H9 (cell line): Measurements from ENCODE around the gene CARD11. TPM values are rescaled to one million over a fixed set of nuclear protein-coding genes. Genes with fewer than 3 reads are reported as not detected.

Experiments
- DNase-seq: peaks from one replicate; pipeline ENCODE4 v3.0.0-alpha.2; 2017
- H2AFZ ChIP-seq: one replicate; pipeline ENCODE4 v1.6.1; 2013; ENCODE audit warnings: mild to moderate bottlenecking, low read length, control low read depth, moderate library complexity
- H2AK5ac ChIP-seq: 2 replicates; pipeline ENCODE4 v1.6.1; 2013; ENCODE audit warnings: low read length, control low read depth, mixed read lengths; ENCODE audit not compliant: insufficient read length
- H2BK120ac ChIP-seq: one replicate; pipeline ENCODE4 v1.6.1; 2013; ENCODE audit warnings: low read depth, mild to moderate bottlenecking, low read length, control low read depth, inconsistent platforms; ENCODE audit not compliant: poor library complexity, severe bottlenecking
- H2BK12ac ChIP-seq: 2 replicates; pipeline ENCODE4 v1.6.1; 2013; ENCODE audit warnings: low read length, control low read depth, mixed read lengths, low read depth; ENCODE audit not compliant: insufficient read length
- H2BK15ac ChIP-seq: 2 replicates; pipeline ENCODE4 v1.6.1; 2013; ENCODE audit warnings: low read depth, low read length, control low read depth
- H2BK20ac ChIP-seq: one replicate; pipeline ENCODE4 v1.6.1; 2013; ENCODE audit warnings: low read depth, mild to moderate bottlenecking, low read length, control low read depth, inconsistent platforms; ENCODE audit not compliant: poor library complexity, severe bottlenecking
- H2BK5ac ChIP-seq: 2 replicates; pipeline ENCODE4 v1.6.1; 2013; ENCODE audit warnings: low read length, control low read depth, mixed read lengths; ENCODE audit not compliant: insufficient read length
- H3K14ac ChIP-seq: 2 replicates; pipeline ENCODE4 v1.6.1; 2013; ENCODE audit warnings: low read length, control low read depth; ENCODE audit not compliant: insufficient read depth
- H3K18ac ChIP-seq: 2 replicates; pipeline ENCODE4 v1.6.1; 2013; ENCODE audit warnings: low read depth, mild to moderate bottlenecking, mixed read lengths, low read length, control low read depth; ENCODE audit not compliant: insufficient read length
- H3K23ac ChIP-seq: 2 replicates; pipeline ENCODE4 v1.6.1; 2013; ENCODE audit warnings: low read length, control low read depth, mixed read lengths, low read depth; ENCODE audit not compliant: insufficient read length
- H3K23me2 ChIP-seq: 2 replicates; pipeline ENCODE4 v1.6.1; 2013; ENCODE audit warnings: low read depth, mild to moderate bottlenecking, mixed read lengths, low read length, control low read depth; ENCODE audit not compliant: insufficient read length, poor library complexity, severe bottlenecking
- H3K27ac ChIP-seq: 2 replicates; pipeline ENCODE4 v1.5.1; 2013; ENCODE audit warnings: low read length, control low read depth, mixed read lengths, low read depth; ENCODE audit not compliant: insufficient read length
- H3K27me3 ChIP-seq: 2 replicates; pipeline ENCODE4 v1.6.1; 2013; ENCODE audit warnings: low read length, control low read depth, inconsistent platforms; ENCODE audit not compliant: insufficient read depth
- H3K4ac ChIP-seq: 2 replicates; pipeline ENCODE4 v1.6.1; 2013; ENCODE audit warnings: low read depth, mild to moderate bottlenecking, control low read depth, inconsistent platforms, low read length, moderate library complexity
- H3K4me1 ChIP-seq: 2 replicates; pipeline ENCODE4 v1.6.1; 2013; ENCODE audit warnings: low read length, control low read depth, inconsistent platforms; ENCODE audit not compliant: insufficient read depth
- H3K4me2 ChIP-seq: 2 replicates; pipeline ENCODE4 v1.6.1; 2013; ENCODE audit warnings: low read length, control low read depth, mixed read lengths; ENCODE audit not compliant: insufficient read length, insufficient read depth
- H3K56ac ChIP-seq: 2 replicates; pipeline ENCODE4 v1.6.1; 2013; ENCODE audit warnings: low read depth, mild to moderate bottlenecking, mixed read lengths, low read length, control low read depth; ENCODE audit not compliant: insufficient read length
- H3K79me1 ChIP-seq: 2 replicates; pipeline ENCODE4 v1.6.1; 2013; ENCODE audit warnings: low read depth, mild to moderate bottlenecking, moderate library complexity, low read length, control low read depth, inconsistent platforms; ENCODE audit not compliant: insufficient read depth, poor library complexity, severe bottlenecking
- H3K79me2 ChIP-seq: 2 replicates; pipeline ENCODE4 v1.6.1; 2013; ENCODE audit warnings: low read length, control low read depth, inconsistent platforms; ENCODE audit not compliant: insufficient read depth
- H3K9ac ChIP-seq: 2 replicates; pipeline ENCODE4 v1.6.1; 2013; ENCODE audit warnings: low read length, control low read depth, mixed read lengths; ENCODE audit not compliant: insufficient read length; ENCODE audit errors: extremely low read depth
- H3K9me3 ChIP-seq: one replicate; pipeline ENCODE4 v1.6.1; 2013; ENCODE audit warnings: low read depth, low read length, inconsistent platforms; ENCODE audit not compliant: control insufficient read depth
- H3T11ph ChIP-seq: one replicate; pipeline ENCODE4 v1.6.1; 2013; ENCODE audit warnings: mild to moderate bottlenecking, low read length, control low read depth, inconsistent platforms
- H4K20me1 ChIP-seq: one replicate; pipeline ENCODE4 v1.6.1; 2013; ENCODE audit not compliant: control insufficient read depth, insufficient read length, insufficient read depth
- H4K5ac ChIP-seq: 2 replicates; pipeline ENCODE4 v1.6.1; 2013; ENCODE audit warnings: low read depth, mild to moderate bottlenecking, mixed read lengths, low read length, control low read depth; ENCODE audit not compliant: insufficient read length
- H4K8ac ChIP-seq: replicated peaks from 2 replicates; pipeline ENCODE4 v1.6.1; 2013; ENCODE audit warnings: low read length, control low read depth, mixed read lengths, low read depth; ENCODE audit not compliant: insufficient read length
- H4K91ac ChIP-seq: 2 replicates; pipeline ENCODE4 v1.6.1; 2013; ENCODE audit warnings: low read depth, mild to moderate bottlenecking, moderate library complexity, mixed read lengths, low read length, control low read depth; ENCODE audit not compliant: insufficient read length
- H3K27ac Mint-ChIP-seq, 3 experiments: 2 replicates in 2 of 3; 3 replicates in 1 of 3; pipeline ENCODE4 v1.8.0; 2020 to 2021; ENCODE audit warnings: mixed read lengths in 3 of 3, mild to moderate bottlenecking in 1 of 3, moderate library complexity in 1 of 3
- H3K27me3 Mint-ChIP-seq: 2 replicates; pipeline ENCODE4 v1.8.0; 2021; ENCODE audit warnings: low read depth, mild to moderate bottlenecking, moderate library complexity, mixed read lengths
- H3K36me3 Mint-ChIP-seq, 3 experiments: 2 replicates in 2 of 3; 3 replicates in 1 of 3; pipeline ENCODE4 v1.8.0; 2020 to 2021; ENCODE audit warnings: low read depth in 3 of 3, mixed read lengths in 3 of 3; ENCODE audit not compliant: insufficient read depth in 1 of 3
- H3K4me1 Mint-ChIP-seq, 2 experiments: 2 replicates each; pipeline ENCODE4 v1.8.0; 2020; ENCODE audit warnings: mixed read lengths in 2 of 2
- H3K4me3 Mint-ChIP-seq, 2 experiments: 2 replicates in 1 of 2; 3 replicates in 1 of 2; pipeline ENCODE4 v1.8.0; 2020 to 2021; ENCODE audit warnings: mild to moderate bottlenecking in 2 of 2, mixed read lengths in 2 of 2, moderate library complexity in 1 of 2
- H3K9me3 Mint-ChIP-seq, 2 experiments: 2 replicates in 1 of 2; 3 replicates in 1 of 2; pipeline ENCODE4 v1.8.0; 2020; ENCODE audit warnings: mild to moderate bottlenecking in 2 of 2, mixed read lengths in 2 of 2, moderate library complexity in 1 of 2
- CTCF ChIP-seq: fragments of 200-600 bp; sonication (generic); conservative IDR thresholded peaks from 3 replicates; pipeline ENCODE4 v1.8.0; 2021; ENCODE audit warnings: antibody characterized with exemption, mild to moderate bottlenecking
- WGBS: extraction: QIAGEN DNeasy Blood & Tissue Kit; methylation state at CpG from one replicate; pipeline ENCODE4 v1.1.7; 2013; ENCODE audit warnings: missing lambda C conversion rate, low lambda C conversion rate, mixed read lengths; ENCODE audit not compliant: insufficient read length; ENCODE audit errors: extremely low coverage; 5-methylcytosine and 5-hydroxymethylcytosine counted together
- total RNA-seq: library from RNA; stranded (reverse); gene quantifications from 2 replicates; pipeline ENCODE4 v1.2.1, GENCODE V29; 2021

CARD11 gene
- total RNA-seq, 1 experiment from 2014 or later, result 20.0 TPM

GRCh38 chr7:3082386-3082785 lies 38.7 kb upstream of the CARD11 start:
- H4K5ac ChIP-seq, result no peak overlapping the region
- no peak overlapping the region for H3K9ac ChIP-seq
- H4K8ac ChIP-seq, result no peak overlapping the region
- TF ChIP-seq CTCF, result no peak
- H3K4ac ChIP-seq, result no peak overlapping the region
- no peak overlapping the region for H3K23ac ChIP-seq
- H2AK5ac ChIP-seq, result no peak overlapping the region
- H3K14ac ChIP-seq, result no peak overlapping the region
- no peak overlapping the region for H2AFZ ChIP-seq
- H3K56ac ChIP-seq, result no peak overlapping the region
- no peak overlapping the region for H3K27ac ChIP-seq
- H2BK12ac ChIP-seq, result no peak overlapping the region
- H3K23me2 ChIP-seq, result no peaks in the 10 kb centered on the region
- no peak overlapping the region for H2BK5ac ChIP-seq
- no peak for DNase-seq
- no peaks in the 10 kb centered on the region for H3K79me1 ChIP-seq
- no peak overlapping the region for H2BK20ac ChIP-seq
- H3K27ac Mint-ChIP-seq, result no peak overlapping the region
- H3K9me3 Mint-ChIP-seq, result peaks cover 0 to 2% of the 10 kb centered on the region in 2 experiments; a peak in 1 of 5 replicates
- H3K4me1 ChIP-seq, result no peaks in the 10 kb centered on the region
- no peak overlapping the region for H3K18ac ChIP-seq
- no peak overlapping the region for H3T11ph ChIP-seq
- no peaks in the 10 kb centered on the region for H3K27me3 ChIP-seq
- H2BK120ac ChIP-seq, result no peak overlapping the region
- no peak overlapping the region for H4K91ac ChIP-seq
- H3K79me2 ChIP-seq, result no peaks in the 10 kb centered on the region
- H3K4me2 ChIP-seq, result no peak overlapping the region
- H3K4me3 Mint-ChIP-seq, result no peak overlapping the region
- H3K9me3 ChIP-seq, result no peaks in the 10 kb centered on the region
- peaks cover 2% of the 10 kb centered on the region for H3K27me3 Mint-ChIP-seq
- peaks cover 3 to 10% of the 10 kb centered on the region in 2 experiments; a peak in 3 of 4 replicates for H3K4me1 Mint-ChIP-seq
- no CpG with 5 or more reads among the region's 6 CpGs for WGBS
- no peaks in the 10 kb centered on the region for H4K20me1 ChIP-seq
- H2BK15ac ChIP-seq, result no peak overlapping the region
- H3K36me3 Mint-ChIP-seq, result peaks cover 0 to 1% (median 0%) of the 10 kb centered on the region in 3 experiments; a peak in 2 of 7 replicates
